Measurements from ENCODE around the gene GPR17.

The GPR17 gene

DNA sequence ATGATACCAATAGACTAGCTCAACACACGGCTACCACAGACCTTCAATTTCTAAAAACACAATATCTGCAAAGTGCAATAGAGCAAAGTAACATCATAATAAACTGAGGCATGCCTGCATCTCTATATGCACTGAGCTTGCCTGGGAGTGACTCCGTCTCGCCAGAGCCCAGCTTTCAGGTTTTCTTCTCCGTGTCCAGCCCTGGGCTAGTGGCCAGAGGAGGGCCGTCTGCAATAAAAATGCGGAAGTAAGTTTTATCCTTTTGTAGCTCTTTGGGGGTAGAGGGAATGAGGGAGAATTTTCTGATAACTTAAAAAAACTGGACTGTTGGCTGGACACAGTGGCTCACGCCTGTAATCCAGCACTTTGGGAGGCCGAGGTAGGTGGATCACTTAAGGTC, 41.0 kb upstream of the GPR17 start:
- Histone ChIP-seq H3K27me3 (ENCODE audit: control insufficient read depth, low read length) (no peaks in the 10 kb centered on the region), H3K9me2 (replicated peaks; ENCODE audit: control insufficient read depth, low read length) (no peaks in the 10 kb centered on the region), H3K4me3 (ENCODE audit: low read length) (no peak overlapping the region), H3K79me2 (ENCODE audit: control insufficient read depth, low read length) (no peaks in the 10 kb centered on the region), H3K4me2 (ENCODE audit: low read length) (no peak overlapping the region), H3K9me3 (ENCODE audit: control insufficient read depth, insufficient read depth, low read length) (0 out of 2 replicates have a peak, but pooled peaks cover 3% of the 10 kb centered on the region), H3F3A (ENCODE audit: control insufficient read depth, insufficient read depth) (no peaks in the 10 kb centered on the region), H3K27ac (ENCODE audit: low read depth, low read length) (no peak overlapping the region), H3K4me1 (ENCODE audit: control insufficient read depth, low read length) (peaks cover 24% of the 10 kb centered on the region), H4K20me1 (ENCODE audit: control insufficient read depth, insufficient read depth, low read depth, low read length) (no peaks in the 10 kb centered on the region), H3K36me3 (ENCODE audit: control insufficient read depth, low read length) (no peaks in the 10 kb centered on the region)
- no peak for TF ChIP-seq CTCF (IDR thresholded peaks at IDR 0.05; ENCODE audit: low read depth, low read length, poor library complexity, severe bottlenecking)
- no peak for TF ChIP-seq EZH2phosphoT487 (IDR thresholded peaks at IDR 0.05; ENCODE audit: borderline replicate concordance, low read length)

DNA sequence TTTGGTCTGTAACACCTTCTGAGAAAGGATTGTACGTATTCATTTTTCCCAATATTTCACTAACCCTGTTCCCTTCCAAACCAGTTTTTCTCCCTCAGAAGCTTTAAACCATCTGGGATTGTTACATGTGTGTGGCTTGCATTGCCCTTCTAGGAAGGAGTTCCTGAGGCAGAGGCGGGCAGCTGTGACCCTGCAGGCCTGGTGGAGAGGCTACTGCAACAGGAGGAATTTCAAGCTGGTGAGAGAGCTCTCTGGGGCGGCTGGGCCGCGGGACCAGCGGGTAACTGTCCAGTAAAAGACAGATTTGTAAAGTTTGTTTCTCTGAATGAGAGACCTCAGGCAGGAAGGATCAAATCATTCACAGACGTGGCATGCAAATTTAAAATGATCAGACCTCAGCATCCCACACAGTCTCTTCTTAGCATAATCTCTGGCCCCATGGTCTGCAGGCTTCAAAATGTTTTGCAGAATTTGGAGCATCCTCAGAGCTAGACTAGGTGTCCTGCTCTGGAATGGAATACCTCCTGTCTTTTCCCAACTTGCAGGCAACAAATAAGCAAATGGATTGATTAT, 40.2 kb upstream of the GPR17 start:
- H3K79me2 ChIP-seq (ENCODE audit: control insufficient read depth, low read length): no peaks in the 10 kb centered on the region
- TF ChIP-seq CTCF (IDR thresholded peaks at IDR 0.05; ENCODE audit: low read depth, low read length, poor library complexity, severe bottlenecking) (no peak), EZH2phosphoT487 (IDR thresholded peaks at IDR 0.05; ENCODE audit: borderline replicate concordance, low read length) (no peak)
- H3K4me2 ChIP-seq (ENCODE audit: low read length): no peak overlapping the region

DNA sequence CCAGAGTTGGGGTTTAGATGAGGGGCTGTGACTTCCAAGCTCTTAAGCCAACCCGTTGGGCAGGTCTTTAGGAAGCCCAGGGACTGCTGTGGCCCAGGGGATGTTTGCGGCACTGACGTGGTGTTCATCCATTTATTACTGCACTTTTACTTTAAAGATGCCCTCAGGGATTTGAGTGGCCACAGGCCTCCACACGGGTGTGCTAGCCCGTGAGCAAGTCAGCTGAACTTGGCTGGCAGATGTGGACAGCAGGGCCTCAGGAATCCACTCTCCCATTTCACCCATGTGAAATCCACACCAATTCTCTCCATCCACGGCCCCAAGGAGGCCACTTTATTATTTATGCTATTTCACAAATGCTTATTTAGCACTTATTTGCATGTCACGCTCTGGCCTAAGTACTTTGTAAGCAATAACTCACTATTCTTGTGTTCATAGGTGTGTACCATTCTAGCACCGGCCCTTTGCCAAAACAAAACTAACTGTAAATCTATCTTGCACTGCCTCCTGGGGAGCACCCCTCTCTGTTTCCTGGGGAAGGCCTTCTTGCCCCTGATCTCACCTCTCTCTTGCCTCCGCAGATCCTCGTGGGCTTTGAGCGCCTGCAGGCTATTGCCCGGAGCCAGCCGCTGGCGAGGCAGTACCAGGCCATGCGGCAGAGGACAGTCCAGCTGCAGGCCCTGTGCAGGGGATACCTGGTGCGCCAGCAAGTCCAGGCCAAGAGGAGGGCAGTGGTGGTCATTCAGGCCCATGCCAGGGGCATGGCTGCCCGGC, 39.1 kb upstream of the GPR17 start:
- no peaks in the 10 kb centered on the region for H3K36me3 ChIP-seq (ENCODE audit: control insufficient read depth, low read length)

More for the DNA sequence above, 40.2 kb upstream of the GPR17 start:
- Histone ChIP-seq H3K9me3 (ENCODE audit: control insufficient read depth, insufficient read depth, low read length) (0 out of 2 replicates have a peak, but pooled peaks cover 3% of the 10 kb centered on the region), H3K4me1 (ENCODE audit: control insufficient read depth, low read length) (peaks cover 24% of the 10 kb centered on the region), H3K9me2 (replicated peaks; ENCODE audit: control insufficient read depth, low read length) (no peaks in the 10 kb centered on the region), H4K20me1 (ENCODE audit: control insufficient read depth, insufficient read depth, low read depth, low read length) (no peaks in the 10 kb centered on the region), H3K4me3 (ENCODE audit: low read length) (no peak overlapping the region), H3K27ac (ENCODE audit: low read depth, low read length) (no peak overlapping the region), H3K27me3 (ENCODE audit: control insufficient read depth, low read length) (no peaks in the 10 kb centered on the region), H3F3A (ENCODE audit: control insufficient read depth, insufficient read depth) (no peaks in the 10 kb centered on the region), H3K36me3 (ENCODE audit: control insufficient read depth, low read length) (no peaks in the 10 kb centered on the region)

More for the DNA sequence above, 39.1 kb upstream of the GPR17 start:
- no peak overlapping the region for H3K27ac ChIP-seq (ENCODE audit: low read depth, low read length)
- H3F3A ChIP-seq (ENCODE audit: control insufficient read depth, insufficient read depth): no peaks in the 10 kb centered on the region
- H3K9me2 ChIP-seq (replicated peaks; ENCODE audit: control insufficient read depth, low read length): no peaks in the 10 kb centered on the region
- 0 out of 2 replicates have a peak, but pooled peaks cover 3% of the 10 kb centered on the region for H3K9me3 ChIP-seq (ENCODE audit: control insufficient read depth, insufficient read depth, low read length)
- peaks cover 24% of the 10 kb centered on the region for H3K4me1 ChIP-seq (ENCODE audit: control insufficient read depth, low read length)
- no peaks in the 10 kb centered on the region for H3K79me2 ChIP-seq (ENCODE audit: control insufficient read depth, low read length)
- no peaks in the 10 kb centered on the region for H4K20me1 ChIP-seq (ENCODE audit: control insufficient read depth, insufficient read depth, low read depth, low read length)
- no peaks in the 10 kb centered on the region for H3K27me3 ChIP-seq (ENCODE audit: control insufficient read depth, low read length)
- H3K4me2 ChIP-seq (ENCODE audit: low read length): 0 out of 2 replicates have a peak overlapping the region, but pooled peaks have one; percentile 13
- no peak for TF ChIP-seq CTCF (IDR thresholded peaks at IDR 0.05; ENCODE audit: low read depth, low read length, poor library complexity, severe bottlenecking)
- no peak for TF ChIP-seq EZH2phosphoT487 (IDR thresholded peaks at IDR 0.05; ENCODE audit: borderline replicate concordance, low read length)
- H3K4me3 ChIP-seq (ENCODE audit: low read length): no peak overlapping the region

All from DOHH2 (cell line).